ENCODE results near the gene LRRC42. TPM values are rescaled to one million over a fixed set of nuclear protein-coding genes. Genes with fewer than 3 reads are reported as not detected.

The LRRC42 gene
- total and polyA plus RNA-seq, 9 of the 15 experiments (the other 6 are each of a cell fraction or from before 2014, with no cell fraction given): 17.3 to 51.9 (median 35.5) TPM

GRCh38 chr1:53946252-53947171 is at the start of gene LRRC42 (continued):
- TF ChIP-seq, protein P1, sequence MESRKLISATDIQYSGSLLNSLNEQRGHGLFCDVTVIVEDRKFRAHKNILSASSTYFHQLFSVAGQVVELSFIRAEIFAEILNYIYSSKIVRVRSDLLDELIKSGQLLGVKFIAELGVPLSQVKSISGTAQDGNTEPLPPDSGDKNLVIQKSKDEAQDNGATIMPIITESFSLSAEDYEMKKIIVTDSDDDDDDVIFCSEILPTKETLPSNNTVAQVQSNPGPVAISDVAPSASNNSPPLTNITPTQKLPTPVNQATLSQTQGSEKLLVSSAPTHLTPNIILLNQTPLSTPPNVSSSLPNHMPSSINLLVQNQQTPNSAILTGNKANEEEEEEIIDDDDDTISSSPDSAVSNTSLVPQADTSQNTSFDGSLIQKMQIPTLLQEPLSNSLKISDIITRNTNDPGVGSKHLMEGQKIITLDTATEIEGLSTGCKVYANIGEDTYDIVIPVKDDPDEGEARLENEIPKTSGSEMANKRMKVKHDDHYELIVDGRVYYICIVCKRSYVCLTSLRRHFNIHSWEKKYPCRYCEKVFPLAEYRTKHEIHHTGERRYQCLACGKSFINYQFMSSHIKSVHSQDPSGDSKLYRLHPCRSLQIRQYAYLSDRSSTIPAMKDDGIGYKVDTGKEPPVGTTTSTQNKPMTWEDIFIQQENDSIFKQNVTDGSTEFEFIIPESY (CRISPR knock-in tag; IDR thresholded peaks at IDR 0.05): 0 out of 2 replicates have a peak, but pooled peaks have one; percentile 32
- TF ChIP-seq PML (IDR thresholded peaks at IDR 0.05; ENCODE audit: low read length) (no peak), LCOR (CRISPR knock-in tag; IDR thresholded peaks at IDR 0.05) (no peak), SNIP1 (IDR thresholded peaks at IDR 0.05; ENCODE audit: low read depth) (0 out of 2 replicates have a peak, but pooled peaks have one; percentile 27), TOE1 (IDR thresholded peaks at IDR 0.05; ENCODE audit: borderline replicate concordance) (peak; percentile 65; the same call in 1 of the 2 replicates), TOE1 (CRISPR knock-in tag; IDR thresholded peaks at IDR 0.05; ENCODE audit: borderline replicate concordance, low read depth) (no peak), XRCC4 (IDR thresholded peaks at IDR 0.05; ENCODE audit: extremely low read depth, insufficient read depth, insufficient read length) (no peak), RB1 (IDR thresholded peaks at IDR 0.05; ENCODE audit: low read depth) (peak; percentile 84), POLR2G (IDR thresholded peaks at IDR 0.05; ENCODE audit: low read depth, low read length) (peak; percentile 80), SIX5 (IDR thresholded peaks at IDR 0.05; ENCODE audit: borderline replicate concordance in 1 of 2, insufficient read depth in 1 of 2, low read depth in 1 of 2, low read length in 2 of 2) (no peak), MCM5 (IDR thresholded peaks at IDR 0.05; ENCODE audit: low read depth) (no peak), POLR2AphosphoS5 (IDR thresholded peaks at IDR 0.05; ENCODE audit: control insufficient read depth, insufficient read depth, low read depth, low read length) (peak; percentile 25; the same call in 1 of the 2 replicates), DIDO1 (tag; IDR thresholded peaks at IDR 0.05; ENCODE audit: low read depth) (no peak), NKRF (IDR thresholded peaks at IDR 0.05; ENCODE audit: borderline replicate concordance) (0 out of 2 replicates have a peak, but pooled peaks have one; percentile 33), SMARCA5 (IDR thresholded peaks at IDR 0.05) (0 out of 2 replicates have a peak, but pooled peaks have one; percentile 28), NR2F6 (CRISPR knock-in tag; IDR thresholded peaks at IDR 0.05) (no peak), SAFB (IDR thresholded peaks at IDR 0.05; ENCODE audit: borderline replicate concordance, low read depth, low read length) (peak; percentile 85; the same call in 1 of the 2 replicates)
- TF ChIP-seq, protein P2, sequence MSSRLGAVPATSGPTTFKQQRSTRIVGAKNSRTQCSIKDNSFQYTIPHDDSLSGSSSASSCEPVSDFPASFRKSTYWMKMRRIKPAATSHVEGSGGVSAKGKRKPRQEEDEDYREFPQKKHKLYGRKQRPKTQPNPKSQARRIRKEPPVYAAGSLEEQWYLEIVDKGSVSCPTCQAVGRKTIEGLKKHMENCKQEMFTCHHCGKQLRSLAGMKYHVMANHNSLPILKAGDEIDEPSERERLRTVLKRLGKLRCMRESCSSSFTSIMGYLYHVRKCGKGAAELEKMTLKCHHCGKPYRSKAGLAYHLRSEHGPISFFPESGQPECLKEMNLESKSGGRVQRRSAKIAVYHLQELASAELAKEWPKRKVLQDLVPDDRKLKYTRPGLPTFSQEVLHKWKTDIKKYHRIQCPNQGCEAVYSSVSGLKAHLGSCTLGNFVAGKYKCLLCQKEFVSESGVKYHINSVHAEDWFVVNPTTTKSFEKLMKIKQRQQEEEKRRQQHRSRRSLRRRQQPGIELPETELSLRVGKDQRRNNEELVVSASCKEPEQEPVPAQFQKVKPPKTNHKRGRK (tag; IDR thresholded peaks at IDR 0.05): peak; percentile 73
- TF ChIP-seq, protein P3, sequence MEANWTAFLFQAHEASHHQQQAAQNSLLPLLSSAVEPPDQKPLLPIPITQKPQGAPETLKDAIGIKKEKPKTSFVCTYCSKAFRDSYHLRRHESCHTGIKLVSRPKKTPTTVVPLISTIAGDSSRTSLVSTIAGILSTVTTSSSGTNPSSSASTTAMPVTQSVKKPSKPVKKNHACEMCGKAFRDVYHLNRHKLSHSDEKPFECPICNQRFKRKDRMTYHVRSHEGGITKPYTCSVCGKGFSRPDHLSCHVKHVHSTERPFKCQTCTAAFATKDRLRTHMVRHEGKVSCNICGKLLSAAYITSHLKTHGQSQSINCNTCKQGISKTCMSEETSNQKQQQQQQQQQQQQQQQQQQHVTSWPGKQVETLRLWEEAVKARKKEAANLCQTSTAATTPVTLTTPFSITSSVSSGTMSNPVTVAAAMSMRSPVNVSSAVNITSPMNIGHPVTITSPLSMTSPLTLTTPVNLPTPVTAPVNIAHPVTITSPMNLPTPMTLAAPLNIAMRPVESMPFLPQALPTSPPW (CRISPR knock-in tag; IDR thresholded peaks at IDR 0.05): peak; percentile 97

All from K562 (cell line).